A172 (cell line): ENCODE results near the gene MYRFL. TPM values are rescaled to one million over a fixed set of nuclear protein-coding genes. Genes with fewer than 3 reads are reported as not detected.
A peak's percentile ranks its signal among the peaks of the same experiment; 100 is the strongest.
"Not testable (repeated sequence)": the region's sequence is repeated elsewhere in the genome, so short reads cannot be mapped to it uniquely, and the experiment has no call there.

Experiments
- DNase-seq: peaks from one replicate; pipeline ENCODE4 v3.0.0-alpha.2; 2015; ENCODE audit warnings: low spot score
- total RNA-seq: library from RNA; depleted of rRNA; stranded (reverse); fragments of >200 nt; shearing (Covaris generic); gene quantifications from 2 replicates; pipeline ENCODE4 v1.2.3, GENCODE V29; 2014; rRNA removed

MYRFL gene
- total RNA-seq = not detected in 2 replicates

DNA sequence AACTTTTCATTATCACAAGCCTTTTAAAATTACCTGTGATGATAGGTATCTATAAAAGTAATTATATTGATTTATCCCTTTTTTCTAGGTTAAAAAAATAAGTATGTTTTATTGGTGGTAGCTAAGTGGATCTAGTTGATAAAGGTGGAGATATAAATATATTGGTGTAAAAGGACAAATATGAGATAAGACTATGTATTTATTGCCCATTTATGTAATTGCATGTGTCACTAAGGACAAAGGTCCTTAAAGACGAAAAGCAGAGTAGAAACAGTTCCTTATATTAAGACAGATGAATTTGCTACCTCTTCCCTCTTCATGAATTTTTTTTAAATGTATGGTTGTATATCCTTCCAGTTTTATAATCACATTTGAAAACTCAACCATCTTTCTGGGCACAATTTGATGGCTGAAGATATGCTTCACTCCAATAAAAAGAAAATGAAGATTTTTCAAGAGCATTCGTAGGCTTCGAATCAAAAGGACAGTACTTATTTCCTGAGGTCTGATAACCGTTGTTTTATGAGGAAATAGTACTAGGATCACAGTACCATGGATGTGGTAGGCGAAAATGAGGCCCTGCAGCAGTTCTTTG, at the start of gene MYRFL:
Gene MYRFL, plus strand, starts transcription at position 262 of the 595 bp plus-strand sequence. Its CDS starts 291 bp downstream, at position 553.
- no peak for DNase-seq

DNA sequence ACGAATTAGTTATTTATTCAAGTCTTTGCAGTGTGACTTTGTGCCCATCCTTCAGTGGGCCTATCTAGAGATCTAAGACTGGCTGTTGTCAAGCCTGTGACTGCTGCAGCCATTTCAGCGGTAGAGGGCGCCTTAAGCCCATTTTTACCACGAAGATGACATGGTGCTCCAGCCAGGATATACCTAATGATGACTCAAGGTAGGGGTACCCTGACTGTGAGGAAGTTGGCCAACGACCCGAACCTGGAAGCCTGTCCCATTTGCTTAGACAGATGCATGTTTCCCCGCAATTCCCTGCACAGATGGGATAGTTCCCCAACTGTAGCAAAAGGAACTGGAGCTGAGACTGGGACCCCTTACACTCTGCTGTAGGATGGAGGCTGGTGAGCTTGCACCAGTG, 45.1 kb upstream of the MYRFL start:
- peak; percentile 6 for DNase-seq

DNA sequence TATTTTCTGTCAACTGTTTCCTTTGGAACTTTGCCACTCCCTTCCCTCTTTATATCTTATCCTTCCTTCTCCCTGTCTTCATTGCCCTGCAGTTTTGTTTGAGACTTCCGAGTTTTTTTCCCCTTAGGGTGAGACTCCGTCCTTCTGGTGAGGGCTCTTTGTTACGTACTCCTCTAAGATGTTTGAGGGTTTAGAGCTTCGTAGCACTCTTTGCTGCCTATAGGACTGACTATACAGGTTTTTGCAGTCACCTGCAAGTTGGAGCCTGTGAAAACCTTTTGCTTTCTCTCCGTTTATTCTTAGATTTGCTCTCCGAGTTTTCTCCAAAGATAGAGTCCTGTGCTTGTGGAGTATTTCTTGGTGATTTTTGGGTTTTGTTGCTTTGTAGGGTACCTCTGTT, 41.7 kb upstream of the MYRFL start:
- no peak for DNase-seq

DNA sequence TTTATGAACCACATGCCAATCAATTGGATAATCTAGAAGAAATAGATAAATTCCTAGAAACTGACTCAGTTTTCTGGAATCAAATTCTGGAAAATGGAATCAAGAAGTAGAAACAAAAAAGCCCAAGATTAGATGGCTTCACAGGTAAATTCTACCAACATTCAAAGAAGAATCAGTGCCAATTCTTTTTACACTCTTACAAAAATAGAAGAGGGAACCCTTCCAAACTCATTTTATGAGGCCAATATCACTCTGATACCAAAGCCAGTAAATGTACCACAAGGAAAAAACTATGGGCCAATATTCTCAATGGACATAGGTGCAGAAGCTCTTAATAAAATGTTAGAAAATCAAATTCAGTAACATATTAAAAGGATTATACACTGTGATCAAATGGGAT, 35.7 kb upstream of the MYRFL start:
- no peak for DNase-seq

DNA sequence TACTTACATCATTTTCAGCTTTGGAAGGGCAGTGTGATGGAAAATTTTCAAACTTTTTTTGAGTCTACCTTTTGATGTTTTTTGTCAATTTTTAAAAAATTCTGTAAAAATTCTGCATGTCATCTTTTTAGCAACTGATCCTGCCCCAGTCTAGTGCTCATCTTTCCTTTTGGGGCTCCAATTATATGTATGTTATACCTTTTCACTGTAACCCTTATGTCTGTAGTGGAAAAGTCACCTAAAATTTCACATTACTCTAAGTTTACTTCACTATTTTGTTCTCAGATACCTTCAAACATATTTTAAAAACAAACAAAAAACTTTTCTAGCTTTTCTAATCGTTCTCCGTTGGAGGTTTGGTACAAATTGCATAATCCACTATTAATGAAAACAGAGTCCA, 32.5 kb upstream of the MYRFL start:
- DNase-seq = no peak

DNA sequence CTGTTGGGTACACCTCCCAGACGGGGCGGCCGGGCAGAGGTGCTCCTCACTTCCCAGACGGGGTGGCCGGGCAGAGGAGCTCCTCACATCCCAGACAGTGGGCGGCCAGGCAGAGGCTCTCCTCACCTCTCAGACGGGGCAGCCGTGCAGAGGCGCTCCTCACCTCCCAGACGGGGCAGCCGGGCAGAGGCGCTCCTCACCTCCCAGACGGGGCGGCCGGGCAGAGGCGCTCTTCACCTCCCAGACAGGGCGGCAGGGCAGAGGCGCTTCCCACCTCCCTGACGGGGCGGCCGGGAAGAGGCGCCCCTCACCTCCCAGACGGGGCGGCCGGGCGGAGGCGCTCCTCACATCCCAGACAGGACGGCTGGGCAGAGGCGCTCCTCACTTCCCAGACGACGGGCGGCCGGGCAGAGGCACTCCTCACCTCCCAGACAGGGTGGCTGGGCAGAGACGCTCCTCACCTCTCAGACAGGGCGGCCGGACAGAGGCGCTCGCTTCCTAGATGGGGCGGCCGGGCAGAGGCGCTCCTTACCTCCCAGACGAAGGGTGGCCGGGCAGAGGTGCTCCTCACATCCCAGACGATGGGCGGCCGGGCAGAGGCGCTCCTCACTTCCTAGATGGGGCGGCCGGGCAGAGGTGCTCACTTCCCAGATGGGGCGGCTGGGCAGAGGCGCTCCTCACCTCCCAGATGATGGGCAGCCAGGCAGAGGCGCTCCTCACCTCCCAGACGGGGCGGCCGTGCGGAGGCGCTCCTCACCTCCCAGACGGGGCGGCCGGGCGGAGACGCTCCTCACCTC, 17.7 kb upstream of the MYRFL start:
- DNase-seq = not testable (repeated sequence)

DNA sequence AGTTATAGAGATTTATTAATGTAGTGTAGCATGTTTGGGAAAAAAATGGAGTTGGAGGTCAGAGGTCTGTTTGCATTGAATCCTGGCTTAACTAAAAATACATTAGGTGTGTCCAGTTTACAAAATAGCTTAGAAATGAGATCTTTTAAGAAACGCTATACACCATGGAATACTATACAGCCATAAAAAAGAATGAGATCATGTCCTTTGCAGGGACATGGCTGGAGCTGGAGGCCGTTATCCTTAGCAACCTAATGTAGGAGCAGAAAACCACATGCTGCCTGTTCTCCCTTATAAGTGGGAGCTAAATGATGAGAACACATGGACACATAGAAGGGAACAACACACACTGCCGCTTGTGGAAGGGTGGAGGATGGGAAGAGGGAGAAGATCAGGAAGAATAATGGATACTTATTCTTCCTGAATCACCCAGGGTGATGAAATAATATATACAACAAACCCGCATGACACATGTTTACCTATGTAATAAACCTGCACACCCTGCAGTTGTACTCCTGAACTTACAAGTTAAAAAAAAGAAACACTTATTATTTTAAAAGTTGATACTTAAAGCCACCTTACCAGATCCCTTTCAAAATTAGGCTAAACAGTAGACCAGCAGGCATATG, 14.0 kb upstream of the MYRFL start:
- DNase-seq = no peak

DNA sequence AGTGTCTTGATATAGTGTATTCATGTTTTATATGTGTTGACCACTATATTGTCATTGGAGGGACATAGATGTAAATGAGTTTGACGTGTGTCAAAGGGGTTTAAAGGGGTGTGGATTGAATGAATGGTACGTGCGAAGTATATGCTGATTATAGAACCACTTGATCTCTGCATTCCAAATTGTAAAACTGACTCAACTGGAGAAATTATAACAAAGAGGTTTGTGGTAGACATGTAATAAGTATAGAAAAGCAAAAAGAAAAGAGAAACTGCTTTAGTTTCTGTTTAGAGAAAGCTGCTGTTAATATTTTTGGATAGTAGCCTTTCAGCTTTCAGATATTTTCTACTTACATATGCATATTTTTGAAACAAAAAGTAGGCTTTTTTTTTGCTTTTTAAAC, 8.9 kb upstream of the MYRFL start:
- DNase-seq = no peak

DNA sequence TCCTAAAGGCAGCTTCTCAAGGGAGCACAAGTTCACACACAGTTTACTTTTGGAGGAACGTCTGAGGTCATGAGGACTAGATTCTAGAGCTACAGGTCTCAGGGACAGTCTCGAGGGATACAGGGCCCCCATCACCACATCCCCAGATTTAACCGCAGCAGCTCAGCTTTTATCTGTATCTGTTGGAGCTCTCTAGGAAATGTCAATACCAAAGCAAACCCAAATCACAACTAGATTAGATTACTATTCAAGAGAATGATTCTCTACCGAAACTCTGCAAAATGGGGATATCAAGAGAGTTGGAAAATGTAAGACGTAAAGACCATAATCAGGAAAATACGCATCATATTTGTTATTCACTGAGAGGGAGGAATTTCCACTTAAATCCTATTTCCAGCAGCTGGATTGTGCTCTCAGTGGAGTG, 4.0 kb upstream of the MYRFL start:
- DNase-seq = no peak

DNA sequence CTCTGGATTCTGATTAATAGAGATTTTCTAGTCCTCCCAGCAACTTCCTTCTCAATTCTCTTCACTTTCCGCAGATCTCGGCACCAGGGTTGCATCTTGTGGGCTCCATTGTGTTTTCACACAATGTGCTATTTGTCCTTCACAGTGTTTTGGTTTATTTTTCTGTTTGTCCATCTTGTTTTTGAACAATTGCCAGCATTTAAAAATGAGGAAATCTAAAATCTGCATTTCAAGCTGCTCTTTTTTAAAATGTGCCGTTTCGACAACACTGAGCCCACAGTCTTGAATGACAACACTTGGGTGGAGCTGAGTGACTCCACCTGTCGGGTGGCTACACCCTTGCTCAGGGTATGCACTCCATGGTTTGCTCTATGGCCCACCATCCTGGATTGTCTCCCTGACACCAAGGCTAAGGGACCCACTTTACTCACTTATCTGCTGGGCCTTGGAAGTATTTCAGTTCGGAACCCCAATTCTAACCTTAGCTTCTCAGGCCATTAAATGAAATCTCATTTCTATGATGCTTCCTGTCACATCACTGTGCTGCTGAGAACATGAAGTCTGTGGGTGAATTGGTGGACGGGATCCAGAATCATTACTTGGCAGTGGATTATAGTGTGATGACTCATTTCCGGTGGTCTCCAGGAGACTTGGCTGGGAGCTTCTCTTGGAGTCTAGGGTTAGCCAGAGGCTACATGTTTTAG, 3.4 kb upstream of the MYRFL start:
- DNase-seq = peak; percentile 84

DNA sequence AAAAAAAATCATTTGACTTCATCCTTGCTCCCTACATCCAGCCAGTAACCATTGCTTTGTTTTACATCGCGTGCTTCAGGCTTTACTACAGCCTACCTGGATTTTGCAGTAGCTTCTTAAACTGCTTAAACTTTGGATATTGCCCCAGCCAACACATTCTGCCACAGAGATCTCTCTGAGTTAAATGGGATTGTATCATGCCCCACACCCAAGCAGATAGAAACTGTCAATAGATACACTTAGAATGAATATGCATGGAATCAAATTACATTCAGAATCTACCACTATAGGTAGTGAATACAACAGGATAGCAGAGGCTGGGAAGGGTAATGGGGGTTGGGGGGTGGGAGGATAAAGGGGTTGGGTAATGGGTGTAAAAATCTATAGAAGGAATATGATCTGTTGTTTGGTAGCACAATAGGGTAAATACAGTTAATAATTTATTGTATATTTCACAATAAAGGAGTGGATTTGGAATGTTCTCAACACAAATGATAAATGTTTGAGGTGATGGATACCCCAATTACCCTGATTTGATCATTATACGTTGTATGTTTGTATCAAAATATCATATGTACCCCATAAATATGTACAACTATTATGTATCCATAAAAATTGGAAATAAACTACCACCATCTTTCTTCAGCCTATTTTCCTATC, 2.7 kb upstream of the MYRFL start:
- no peak for DNase-seq

DNA sequence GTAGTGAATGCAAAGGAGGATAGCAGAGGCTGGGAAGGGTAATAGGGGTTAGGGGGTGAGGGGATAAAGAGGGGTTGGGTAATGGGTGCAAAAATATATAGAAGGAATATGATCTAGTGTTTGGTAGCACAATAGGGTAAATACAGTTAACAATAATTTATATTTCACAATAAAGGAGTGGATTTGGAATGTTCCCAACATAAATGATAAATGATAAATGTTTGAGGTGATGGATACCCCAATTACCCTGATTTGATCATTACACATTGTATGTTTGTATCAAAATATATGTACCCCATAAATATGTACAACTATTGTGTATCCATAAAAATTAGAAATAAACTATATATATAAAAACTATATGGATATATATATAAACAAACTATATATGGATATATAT, 999 bp upstream of the MYRFL start:
- no peak for DNase-seq

DNA sequence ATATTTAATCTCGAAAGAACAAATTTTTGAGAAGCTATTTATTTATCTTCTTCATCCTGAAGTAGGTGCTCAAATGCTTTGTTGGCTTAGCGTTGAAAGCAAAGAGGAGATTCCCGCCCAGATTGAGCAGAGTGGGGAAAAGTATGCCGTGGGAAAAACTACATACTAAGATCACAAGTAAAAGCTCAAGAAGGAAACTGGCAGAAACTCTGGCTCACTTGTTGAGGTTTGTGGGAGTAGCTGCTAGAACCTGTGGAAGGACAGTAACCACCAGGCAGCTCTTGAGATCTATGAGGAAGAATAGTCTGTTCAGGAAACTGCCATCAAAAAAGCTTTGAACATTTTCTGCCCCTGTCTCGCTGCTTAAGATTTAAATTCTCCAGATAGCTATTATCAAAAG, 3.9 kb downstream of the MYRFL start:
- no peak for DNase-seq

DNA sequence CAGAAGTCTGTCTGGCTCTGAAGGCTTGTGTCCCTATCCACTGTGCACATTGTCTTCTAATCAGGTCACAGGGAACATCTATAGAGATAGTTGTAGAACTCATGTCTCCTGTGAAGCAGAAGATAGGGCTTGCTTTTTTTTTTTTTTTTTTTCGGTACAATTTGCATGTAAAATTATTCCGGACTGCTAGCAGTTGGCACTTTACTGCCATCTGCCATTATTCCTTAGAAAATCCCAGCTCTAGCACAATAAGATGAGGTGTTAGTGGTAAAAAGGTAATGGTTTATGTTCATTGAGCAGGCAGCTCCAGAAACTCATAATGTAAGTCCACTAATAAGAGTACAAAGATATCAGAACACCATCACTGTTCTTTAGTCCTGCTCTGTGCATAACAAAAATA, 8.7 kb downstream of the MYRFL start:
- no peak for DNase-seq

DNA sequence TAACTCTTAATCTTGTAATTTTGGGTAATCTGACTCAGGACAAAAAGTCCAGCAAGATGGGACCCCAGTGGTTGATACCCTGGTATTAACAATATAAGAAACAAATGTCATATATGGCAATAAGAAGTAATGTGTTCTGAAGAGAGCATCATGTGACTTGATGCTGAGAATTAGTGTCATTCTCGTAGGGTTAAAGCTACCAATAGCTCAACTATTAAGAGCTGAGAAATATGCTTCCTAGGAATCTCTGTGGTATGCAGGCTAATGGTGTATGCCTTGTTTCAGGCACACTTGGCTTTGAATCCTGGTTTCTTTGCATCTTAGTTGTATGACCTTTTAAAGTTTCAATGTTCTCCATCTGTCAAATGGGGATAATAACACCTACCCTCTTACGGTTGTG, 9.1 kb downstream of the MYRFL start:
- no peak for DNase-seq

DNA sequence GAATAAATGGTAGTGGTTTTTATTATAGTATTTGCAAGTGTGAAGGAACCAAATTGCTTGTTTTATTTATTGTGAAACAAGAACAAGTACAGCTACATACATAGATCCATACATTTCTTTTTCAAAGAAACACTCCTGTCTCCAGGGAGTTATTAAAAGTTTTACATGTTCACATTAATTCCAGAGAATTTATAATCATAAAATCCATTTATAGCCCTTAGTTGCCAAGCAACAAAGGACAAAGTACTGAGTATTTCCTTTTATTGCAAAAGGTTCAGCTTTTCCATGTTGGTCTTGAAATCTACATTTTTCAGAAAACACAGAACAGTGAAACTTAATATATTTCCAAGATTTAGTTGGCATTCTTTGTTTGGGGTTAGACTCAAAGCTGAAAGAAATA, 9.5 kb downstream of the MYRFL start:
- DNase-seq = no peak

DNA sequence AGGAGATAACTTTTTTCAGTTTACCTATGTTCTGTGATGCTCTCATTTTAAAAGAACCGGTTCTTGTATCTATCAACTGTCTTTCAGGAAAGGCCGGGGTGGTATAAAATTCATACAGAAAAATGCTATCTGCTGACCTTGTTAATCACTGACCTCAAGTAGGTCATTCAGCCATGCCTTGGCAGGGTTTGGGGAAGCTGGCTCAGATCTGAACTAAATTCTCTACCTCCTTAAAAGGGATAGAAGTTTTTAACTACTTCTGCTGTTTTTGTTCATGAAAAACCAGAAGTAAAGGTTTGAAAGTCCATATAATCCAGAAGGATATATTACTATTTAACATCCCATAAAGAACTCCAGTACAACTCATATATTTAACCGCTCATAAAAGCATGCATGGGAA, 10.1 kb downstream of the MYRFL start:
- DNase-seq = no peak

DNA sequence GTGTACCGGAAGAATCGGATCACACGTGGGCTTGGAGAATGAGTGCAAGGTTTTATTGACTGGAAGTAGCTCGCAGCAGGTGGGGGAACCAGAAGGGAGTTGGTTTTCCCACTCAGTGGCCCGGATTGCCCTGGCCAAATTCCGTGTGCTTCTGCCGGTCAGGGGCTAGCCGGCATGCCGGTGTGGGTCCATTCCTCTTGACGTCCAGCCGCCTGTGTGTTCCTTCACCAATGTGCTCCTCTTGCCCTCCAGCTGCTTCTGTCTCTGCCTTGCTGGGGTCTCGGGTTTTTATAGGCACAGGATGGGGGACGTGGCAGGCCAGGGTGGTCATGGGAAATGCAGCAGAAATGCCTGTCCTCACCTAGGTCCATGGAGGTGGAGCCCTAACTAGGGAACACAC, 11.0 kb downstream of the MYRFL start:
- no peak for DNase-seq

DNA sequence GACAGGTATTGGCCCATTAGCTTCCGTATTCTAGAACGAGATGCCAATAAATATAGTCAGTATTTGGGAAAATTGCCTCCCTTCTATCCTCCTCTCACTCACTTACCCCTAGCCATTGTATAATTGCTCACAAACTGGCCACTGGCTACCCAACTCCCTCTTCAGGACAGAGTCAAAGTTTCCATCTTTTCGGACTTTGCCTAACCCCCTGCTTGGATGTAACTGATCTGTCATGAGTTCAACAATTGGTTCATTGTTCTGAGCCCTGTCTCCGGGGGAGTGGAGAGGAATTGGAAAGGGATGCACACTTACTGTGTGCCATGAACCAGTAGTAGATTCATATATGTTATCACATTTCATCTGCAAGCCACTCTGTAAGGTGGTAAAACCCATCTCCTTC, 12.2 kb downstream of the MYRFL start:
- no peak for DNase-seq

DNA sequence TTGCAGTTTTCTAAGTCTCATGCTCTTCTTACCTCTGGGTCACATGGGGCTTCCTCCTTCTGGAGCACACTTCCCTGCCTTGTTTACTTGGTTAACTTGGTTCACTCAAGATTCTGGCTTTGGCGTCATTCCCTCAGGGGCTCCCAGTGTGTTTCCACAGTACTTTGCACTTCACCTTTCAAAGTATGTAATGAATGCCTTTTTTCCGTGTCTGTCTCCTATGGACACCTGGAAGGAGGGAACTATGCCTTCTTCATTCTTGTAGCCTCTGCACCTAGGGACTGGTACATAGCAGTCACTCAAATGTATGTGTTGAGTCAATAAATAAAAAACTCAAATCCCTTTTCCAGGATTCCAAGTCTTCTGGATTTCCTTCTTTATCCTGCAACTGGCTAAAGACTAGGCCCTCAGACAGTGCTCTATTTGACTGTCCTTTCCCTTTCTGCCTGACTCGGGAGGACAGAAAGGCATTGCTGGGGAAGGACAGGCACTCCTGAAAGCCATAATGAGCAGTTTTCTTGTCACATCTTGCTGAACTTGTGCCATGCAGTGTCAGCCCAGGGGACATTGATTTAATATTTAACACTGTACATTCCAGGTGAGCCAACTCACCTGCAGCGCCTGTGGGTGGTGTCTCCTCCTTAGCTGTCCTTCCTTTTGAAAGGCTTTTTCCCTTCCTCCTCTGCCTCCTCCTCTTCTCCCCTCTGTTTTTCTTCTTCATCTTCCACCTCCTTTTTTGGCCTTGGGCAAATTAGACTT, 12.8 kb downstream of the MYRFL start:
- DNase-seq = no peak

DNA sequence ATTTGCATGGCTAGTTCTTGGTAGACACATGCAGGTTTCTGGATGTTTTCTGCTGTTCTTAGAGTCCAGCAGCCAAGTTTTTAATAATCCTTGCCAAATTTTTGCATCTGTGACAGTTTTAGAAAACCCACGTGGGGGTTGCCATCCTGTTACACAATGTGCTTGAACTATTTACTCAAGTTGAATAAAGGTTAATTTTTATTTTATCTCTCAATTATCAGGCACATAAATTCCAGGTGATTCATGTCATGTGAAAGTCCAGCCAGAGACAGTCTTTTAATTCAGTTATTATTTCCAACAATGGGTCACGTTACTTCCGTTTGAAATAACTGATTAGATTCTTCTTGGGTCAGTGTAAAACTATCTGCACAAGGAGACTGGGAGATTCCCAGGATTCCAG, 15.7 kb downstream of the MYRFL start:
- no peak for DNase-seq
